ENCODE results near the gene CFAP157. TPM values are rescaled to one million over a fixed set of nuclear protein-coding genes. Genes with fewer than 3 reads are reported as not detected.

The CFAP157 gene
- total RNA-seq, 1 donor from 2014 or later: not detected

DNA sequence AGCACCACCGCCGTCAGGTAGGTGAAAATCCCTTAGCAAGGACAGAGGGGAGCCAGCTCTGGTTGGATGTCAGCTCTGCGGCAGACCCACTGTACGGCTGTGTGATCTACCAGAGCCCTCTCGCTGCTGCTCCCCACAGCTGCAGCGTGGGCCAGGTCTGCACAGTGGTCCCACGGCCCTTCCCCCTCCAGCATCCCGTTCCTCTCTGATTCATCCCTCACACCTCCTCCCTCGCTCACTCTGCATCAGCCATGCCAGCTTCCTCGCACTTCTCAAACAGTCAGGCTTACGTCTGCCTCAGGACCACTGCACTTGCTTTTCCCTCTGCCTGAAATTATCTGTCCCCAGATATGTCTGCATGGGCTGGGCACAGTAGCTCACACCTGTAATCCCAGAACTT lies 26.6 kb upstream of the CFAP157 start:
- H3K36me3 ChIP-seq: peaks cover 0 to 63% of the 10 kb centered on the region in 2 donors
- no peaks in the 10 kb centered on the region for H3K27me3 ChIP-seq
- H3K4me1 ChIP-seq: no peaks in the 10 kb centered on the region
- no peaks in the 10 kb centered on the region for H3K9me3 ChIP-seq
- intact Hi-C loops (cut with DNase I): no loop called here
- TF ChIP-seq POLR2A (IDR thresholded peaks at IDR 0.05): no peak
- no peak for TF ChIP-seq POLR2AphosphoS5 (IDR thresholded peaks at IDR 0.05; ENCODE audit: insufficient read depth in 1 of 2, low read depth in 1 of 2)
- TF ChIP-seq, protein P1, sequence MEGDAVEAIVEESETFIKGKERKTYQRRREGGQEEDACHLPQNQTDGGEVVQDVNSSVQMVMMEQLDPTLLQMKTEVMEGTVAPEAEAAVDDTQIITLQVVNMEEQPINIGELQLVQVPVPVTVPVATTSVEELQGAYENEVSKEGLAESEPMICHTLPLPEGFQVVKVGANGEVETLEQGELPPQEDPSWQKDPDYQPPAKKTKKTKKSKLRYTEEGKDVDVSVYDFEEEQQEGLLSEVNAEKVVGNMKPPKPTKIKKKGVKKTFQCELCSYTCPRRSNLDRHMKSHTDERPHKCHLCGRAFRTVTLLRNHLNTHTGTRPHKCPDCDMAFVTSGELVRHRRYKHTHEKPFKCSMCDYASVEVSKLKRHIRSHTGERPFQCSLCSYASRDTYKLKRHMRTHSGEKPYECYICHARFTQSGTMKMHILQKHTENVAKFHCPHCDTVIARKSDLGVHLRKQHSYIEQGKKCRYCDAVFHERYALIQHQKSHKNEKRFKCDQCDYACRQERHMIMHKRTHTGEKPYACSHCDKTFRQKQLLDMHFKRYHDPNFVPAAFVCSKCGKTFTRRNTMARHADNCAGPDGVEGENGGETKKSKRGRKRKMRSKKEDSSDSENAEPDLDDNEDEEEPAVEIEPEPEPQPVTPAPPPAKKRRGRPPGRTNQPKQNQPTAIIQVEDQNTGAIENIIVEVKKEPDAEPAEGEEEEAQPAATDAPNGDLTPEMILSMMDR (IDR thresholded peaks at IDR 0.05): no peak
- DNase-seq (ENCODE audit: extremely low spot score in 2 of 2): no peak
- no peak overlapping the region for H3K4me3 ChIP-seq
- no peak overlapping the region for H3K27ac ChIP-seq

DNA sequence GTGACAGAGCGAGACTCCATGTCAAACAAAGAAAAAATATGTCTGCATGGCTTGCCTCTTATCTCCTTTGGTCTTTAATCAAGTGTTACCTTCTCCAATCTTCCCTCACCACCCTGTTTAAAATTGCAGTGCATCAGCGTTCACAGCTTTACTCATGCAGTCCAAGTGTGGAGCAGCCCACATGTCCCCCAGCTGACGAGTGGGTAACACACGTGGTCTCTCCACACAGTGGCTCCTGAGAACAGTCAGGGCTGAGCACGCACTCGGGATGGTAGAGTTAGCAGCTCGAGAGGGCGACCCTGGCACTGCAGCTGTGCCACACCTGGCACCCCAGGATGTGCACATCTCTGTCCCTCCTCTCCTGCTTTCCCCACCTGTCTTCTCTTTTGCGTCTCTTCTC lies 25.9 kb upstream of the CFAP157 start:
- Histone ChIP-seq H3K27ac (no peak overlapping the region), H3K27me3 (no peaks in the 10 kb centered on the region), H3K9me3 (no peaks in the 10 kb centered on the region), H3K36me3 (peaks cover 0 to 62% of the 10 kb centered on the region in 2 donors), H3K4me3 (no peak overlapping the region), H3K4me1 (no peaks in the 10 kb centered on the region)
- intact Hi-C loops (cut with DNase I): no loop called here
- no peak for TF ChIP-seq POLR2AphosphoS5 (IDR thresholded peaks at IDR 0.05; ENCODE audit: insufficient read depth in 1 of 2, low read depth in 1 of 2)
- no peak for TF ChIP-seq POLR2A (IDR thresholded peaks at IDR 0.05)
- TF ChIP-seq, protein P1 (IDR thresholded peaks at IDR 0.05): no peak
- no peak for DNase-seq (ENCODE audit: extremely low spot score in 2 of 2)

DNA sequence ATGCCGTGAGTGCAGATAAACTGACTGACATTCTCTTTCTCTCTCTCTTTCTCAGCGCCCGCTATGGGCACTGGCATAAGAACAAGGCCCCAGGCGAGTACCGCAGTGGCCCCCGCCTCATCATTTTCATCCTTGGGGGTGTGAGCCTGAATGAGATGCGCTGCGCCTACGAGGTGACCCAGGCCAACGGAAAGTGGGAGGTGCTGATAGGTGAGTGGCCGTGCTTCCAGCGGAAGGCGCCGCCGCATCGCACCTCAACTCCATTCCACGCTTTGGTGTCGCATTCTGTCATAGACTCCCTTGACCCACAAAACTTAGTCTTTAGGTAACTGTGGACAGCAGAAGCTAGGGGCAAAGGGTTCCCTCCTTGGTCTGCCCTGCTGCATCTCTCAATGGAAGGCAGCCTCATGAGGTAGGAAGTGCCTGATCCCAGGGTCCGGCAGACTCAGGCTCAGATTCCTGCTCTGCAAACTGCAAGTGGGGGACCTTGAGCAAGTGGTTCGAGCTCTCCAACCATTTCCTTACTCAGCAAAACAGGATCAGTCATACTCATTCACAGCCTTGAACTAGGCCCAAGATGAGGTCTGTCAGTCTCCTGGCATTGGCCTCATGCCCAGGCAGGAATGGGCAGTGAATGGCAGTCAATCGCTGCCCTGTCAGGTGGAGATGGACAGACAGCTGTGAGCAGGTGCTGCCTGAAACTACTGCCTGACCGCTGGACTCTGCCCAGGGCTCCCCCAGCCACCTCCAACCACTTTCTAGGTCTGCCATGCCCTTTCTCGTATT lies 24.2 kb upstream of the CFAP157 start:
- TF ChIP-seq, protein P1 (IDR thresholded peaks at IDR 0.05): no peak
- TF ChIP-seq POLR2A (IDR thresholded peaks at IDR 0.05) (no peak), POLR2AphosphoS5 (IDR thresholded peaks at IDR 0.05; ENCODE audit: insufficient read depth in 1 of 2, low read depth in 1 of 2) (no peak)
- Histone ChIP-seq H3K4me3 (no peak overlapping the region), H3K36me3 (peaks cover 0 to 58% of the 10 kb centered on the region in 2 donors), H3K27ac (no peak overlapping the region), H3K27me3 (no peaks in the 10 kb centered on the region), H3K4me1 (no peaks in the 10 kb centered on the region), H3K9me3 (no peaks in the 10 kb centered on the region)
- intact Hi-C loops (cut with DNase I): no loop called here
- no peak for DNase-seq (ENCODE audit: extremely low spot score in 2 of 2)

DNA sequence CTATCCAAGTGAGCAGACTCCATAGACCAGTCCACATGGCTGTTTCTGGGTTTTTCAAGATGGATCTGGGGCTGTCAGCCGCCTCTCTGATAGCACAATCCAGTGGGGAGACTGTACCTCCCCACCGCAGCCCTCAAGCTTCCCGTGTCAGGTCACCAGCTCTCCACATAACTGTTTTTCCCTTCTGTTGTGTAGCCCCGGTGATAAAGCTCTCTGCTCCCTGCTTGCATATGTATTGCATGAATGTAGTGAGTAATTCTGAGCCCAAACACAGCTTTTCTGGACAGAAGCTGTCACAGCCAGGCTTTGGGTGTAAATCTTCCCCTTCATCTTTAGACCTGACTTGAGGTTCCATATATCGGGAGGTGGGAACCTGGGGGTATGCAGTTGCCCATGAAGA lies 23.1 kb upstream of the CFAP157 start:
- intact Hi-C loops (cut with DNase I): no loop called here

More for the DNA sequence above, 23.1 kb upstream of the CFAP157 start:
- no peak for DNase-seq (ENCODE audit: extremely low spot score in 2 of 2)
- H3K9me3 ChIP-seq: no peaks in the 10 kb centered on the region
- peaks cover 0 to 59% of the 10 kb centered on the region in 2 donors for H3K36me3 ChIP-seq
- no peaks in the 10 kb centered on the region for H3K4me1 ChIP-seq
- no peak overlapping the region for H3K4me3 ChIP-seq
- TF ChIP-seq, protein P1 (IDR thresholded peaks at IDR 0.05): no peak
- TF ChIP-seq POLR2AphosphoS5 (IDR thresholded peaks at IDR 0.05; ENCODE audit: insufficient read depth in 1 of 2, low read depth in 1 of 2) (no peak), POLR2A (IDR thresholded peaks at IDR 0.05) (no peak)
- no peaks in the 10 kb centered on the region for H3K27me3 ChIP-seq
- no peak overlapping the region for H3K27ac ChIP-seq

Measured in vagina (tissue), 2 donors.